Stimulated activated CD8-positive, alpha-beta memory T cell treated with anti-CD3 and anti-CD28 coated beads, Interleukin-4, amount 100 ng/mL, for 48 hours (primary cell): Measurements from ENCODE around the gene ABCC2.

Experiments used
- DNase-seq: peaks from one replicate; pipeline ENCODE4 v3.0.0-alpha.2; 2020

The ABCC2 gene

GRCh38 chr10:99777918-99778714 is 4.3 kb upstream of the ABCC2 start:
- DNase-seq: no peak

- DNase-seq: no peak
Observed at GRCh38 chr10:99779335-99779734, 3.1 kb upstream of the ABCC2 start.

- no peak for DNase-seq
Observed at GRCh38 chr10:99781734-99782429, 558 bp upstream of the ABCC2 start.

- DNase-seq: no peak
Observed at GRCh38 chr10:99784016-99784726, 1.7 kb downstream of the ABCC2 start.

- DNase-seq: no peak
Observed at GRCh38 chr10:99784727-99785441, 2.4 kb downstream of the ABCC2 start.

GRCh38 chr10:99785646-99786045 is 3.2 kb downstream of the ABCC2 start:
- no peak for DNase-seq

GRCh38 chr10:99787311-99787710 is 4.9 kb downstream of the ABCC2 start:
- no peak for DNase-seq

- DNase-seq: no peak
Observed at GRCh38 chr10:99787782-99788445, 5.5 kb downstream of the ABCC2 start.

- DNase-seq: no peak
Observed at GRCh38 chr10:99788598-99789256, 6.3 kb downstream of the ABCC2 start.

- no peak for DNase-seq
Observed at GRCh38 chr10:99791831-99792230, 9.4 kb downstream of the ABCC2 start.

GRCh38 chr10:99793819-99794218 is 11.4 kb downstream of the ABCC2 start:
- DNase-seq: no peak

GRCh38 chr10:99796928-99797327 is 14.5 kb downstream of the ABCC2 start:
- DNase-seq: no peak

GRCh38 chr10:99798031-99798430 is 15.6 kb downstream of the ABCC2 start:
- DNase-seq: no peak

GRCh38 chr10:99798920-99799319 is 16.5 kb downstream of the ABCC2 start:
- no peak for DNase-seq

GRCh38 chr10:99799613-99800012 is 17.2 kb downstream of the ABCC2 start:
- no peak for DNase-seq

- DNase-seq: no peak
Observed at GRCh38 chr10:99804471-99804870, 22.0 kb downstream of the ABCC2 start.

GRCh38 chr10:99805190-99805589 is 22.8 kb downstream of the ABCC2 start:
- DNase-seq: no peak

- DNase-seq: no peak
Observed at GRCh38 chr10:99806091-99806490, 23.7 kb downstream of the ABCC2 start.

GRCh38 chr10:99807786-99808185 is 25.3 kb downstream of the ABCC2 start:
- DNase-seq: no peak

- no peak for DNase-seq
Observed at GRCh38 chr10:99808270-99808669, 25.8 kb downstream of the ABCC2 start.

- DNase-seq: no peak
Observed at GRCh38 chr10:99809481-99809880, 27.0 kb downstream of the ABCC2 start.
